T-helper 2 cell treated with Interferon-gamma antibody and Interleukin-4, amounts not matched to agents 100 ng/mL and 5 ng/mL, for 36 hours (primary cell): ENCODE data around the gene HNRNPH1. TPM values are rescaled to one million over a fixed set of nuclear protein-coding genes. Genes with fewer than 3 reads are reported as not detected.

ENCODE experiments used
- intact Hi-C: fragments of 100-400 bp; cut with micrococcal nuclease; formaldehyde crosslinking; loops from one replicate; pipeline ENCODE4 v1.15.1; 2023
- total RNA-seq: library from RNA; stranded (reverse); gene quantifications from 2 replicates; pipeline ENCODE4 v1.2.3, GENCODE V29; 2022

HNRNPH1 gene
- total RNA-seq, 1 donor from 2014 or later: 1,116 TPM

GRCh38 chr5:179606071-179606909 is 17.2 kb downstream of the HNRNPH1 start:
- intact Hi-C loops: no loop called here

DNA sequence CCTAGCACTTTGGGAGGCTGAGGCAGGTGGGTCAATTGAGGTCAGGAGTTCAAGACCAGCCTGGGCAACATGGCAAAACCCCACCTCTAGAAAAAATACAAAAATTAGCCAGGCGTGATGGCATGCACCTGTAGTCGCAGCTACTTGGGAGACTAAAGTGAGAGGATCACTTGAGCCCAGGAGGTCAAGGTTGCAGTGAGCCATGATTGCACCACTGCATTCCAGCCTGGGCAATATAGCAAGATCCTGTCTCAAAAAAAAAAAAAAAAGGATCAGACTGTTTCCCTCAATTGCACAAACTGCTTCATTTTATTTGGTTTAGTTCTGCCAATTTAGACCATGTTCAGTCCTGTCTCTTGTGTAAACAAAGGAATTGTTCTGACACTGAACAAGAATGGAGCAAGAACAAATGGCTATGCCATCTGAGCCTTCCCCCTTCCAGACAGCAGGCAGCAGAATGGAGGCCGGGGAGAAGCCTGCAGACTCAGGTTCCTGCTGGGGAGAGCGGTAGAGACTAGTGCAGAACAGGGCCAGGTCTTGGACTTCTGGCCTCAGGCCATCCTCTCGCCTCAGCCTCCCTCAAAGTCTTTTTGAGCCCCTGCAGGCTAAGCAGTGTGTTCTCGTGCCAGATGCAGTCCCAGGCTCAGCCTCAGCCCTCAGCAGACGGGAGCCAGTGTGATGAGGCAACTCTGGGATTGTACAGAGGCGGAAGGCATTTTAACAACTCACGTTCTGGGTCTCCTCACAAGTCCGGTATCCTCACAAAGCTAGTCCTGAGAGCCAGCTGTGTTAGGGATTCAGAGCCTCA is 18.2 kb downstream of the HNRNPH1 start:
- intact Hi-C loops: no loop called here

- intact Hi-C loops: no loop called here
Observed at GRCh38 chr5:179603308-179603707, 20.2 kb downstream of the HNRNPH1 start.

GRCh38 chr5:179601871-179602625 is 21.4 kb downstream of the HNRNPH1 start:
- intact Hi-C loops: no loop called here

DNA sequence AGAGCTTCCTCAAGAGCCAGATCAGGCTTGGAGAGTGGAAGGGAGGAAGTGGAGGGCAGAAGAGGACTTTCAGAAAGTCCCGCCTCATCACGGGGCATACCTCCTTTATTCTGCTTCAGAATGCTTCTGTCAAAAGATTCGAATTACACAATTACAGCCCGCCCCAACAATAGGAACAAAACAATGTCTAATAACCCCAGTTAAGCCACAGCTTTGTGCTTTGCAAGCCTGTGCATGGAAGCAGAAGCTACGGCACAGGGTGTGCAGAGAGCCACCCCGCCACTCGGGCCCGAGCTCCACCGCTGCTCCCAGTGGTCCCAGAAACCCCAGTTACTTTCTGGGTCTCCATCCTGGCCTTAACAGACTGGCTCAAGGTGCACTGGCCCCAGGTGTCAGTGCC is 23.5 kb downstream of the HNRNPH1 start:
- intact Hi-C loops: no loop called here

GRCh38 chr5:179599566-179599965 is 23.9 kb downstream of the HNRNPH1 start:
- intact Hi-C loops: no loop called here

DNA sequence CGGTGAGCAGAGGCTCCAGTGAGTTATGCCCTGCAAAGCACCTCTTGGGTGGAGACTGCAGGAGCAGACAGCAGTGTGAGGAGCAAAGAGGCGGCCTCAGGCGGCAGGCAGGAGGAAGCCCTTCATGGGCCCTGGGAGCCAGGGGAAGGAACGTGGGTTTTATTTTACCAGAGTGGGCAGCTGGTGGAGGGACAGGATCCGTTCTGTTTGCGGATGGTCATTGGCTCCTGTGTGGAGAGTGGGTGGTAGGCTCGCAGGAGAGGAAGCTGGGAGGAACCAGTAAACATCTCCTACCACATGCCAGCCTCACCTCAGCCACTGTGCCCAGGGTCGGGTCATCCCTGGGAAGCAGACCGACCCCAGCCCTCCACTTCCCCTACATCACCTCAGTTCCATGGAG is 24.4 kb downstream of the HNRNPH1 start:
- intact Hi-C loops: no loop called here

- intact Hi-C loops: no loop called here
Observed at GRCh38 chr5:179596421-179596820, 27.1 kb downstream of the HNRNPH1 start.

- intact Hi-C loops: no loop called here
Observed at GRCh38 chr5:179595916-179596315, 27.6 kb downstream of the HNRNPH1 start.

- intact Hi-C loops: no loop called here
Observed at GRCh38 chr5:179588166-179588565, 35.3 kb downstream of the HNRNPH1 start.

DNA sequence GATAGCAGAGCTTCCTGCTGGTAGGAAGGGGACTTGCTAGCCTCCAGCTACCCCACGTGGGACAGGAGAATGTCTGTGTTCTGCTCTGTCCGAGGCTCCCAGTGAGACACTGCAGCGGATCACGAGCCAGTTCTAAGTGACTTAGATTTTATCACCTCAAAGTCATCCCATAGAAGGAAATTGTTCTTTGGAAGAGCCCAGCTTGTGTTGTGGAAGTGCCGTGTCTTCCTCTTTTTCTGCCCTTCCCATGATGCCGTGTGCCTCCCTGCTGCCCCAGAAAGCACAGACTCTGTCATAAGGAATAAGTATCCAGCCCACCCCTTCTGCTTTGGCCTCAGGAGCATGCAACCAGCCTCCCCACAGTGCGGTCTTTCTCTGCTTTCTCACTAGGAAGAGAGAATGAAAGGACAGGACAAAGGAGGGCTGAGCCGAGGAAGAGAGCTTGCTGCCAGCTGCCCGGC is 37.5 kb downstream of the HNRNPH1 start:
- intact Hi-C loops: no loop called here

GRCh38 chr5:179577286-179577960 is 46.0 kb downstream of the HNRNPH1 start:
- intact Hi-C loops: no loop called here

DNA sequence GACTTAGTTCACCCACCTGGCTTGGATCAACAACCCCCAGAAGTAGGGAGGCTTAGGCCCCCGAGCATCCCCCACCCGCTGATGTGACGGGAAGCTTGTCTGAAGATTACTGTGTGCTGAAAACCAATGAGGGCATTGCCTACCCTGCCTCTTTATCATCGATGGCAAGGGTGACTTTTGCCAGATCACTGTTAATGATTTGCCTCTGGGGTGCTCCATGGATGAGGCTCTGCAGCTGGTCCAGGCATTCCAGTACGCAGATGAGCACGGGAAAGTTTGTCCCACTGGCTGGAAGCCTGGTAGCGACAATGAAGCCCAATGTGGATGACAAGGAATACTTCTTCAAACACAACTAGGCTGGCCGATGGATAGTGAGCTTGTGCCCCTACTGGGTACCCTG is 51.1 kb downstream of the HNRNPH1 start:
- intact Hi-C loops: no loop called here

GRCh38 chr5:179568721-179569120 is 54.8 kb downstream of the HNRNPH1 start:
- intact Hi-C loops: no loop called here

DNA sequence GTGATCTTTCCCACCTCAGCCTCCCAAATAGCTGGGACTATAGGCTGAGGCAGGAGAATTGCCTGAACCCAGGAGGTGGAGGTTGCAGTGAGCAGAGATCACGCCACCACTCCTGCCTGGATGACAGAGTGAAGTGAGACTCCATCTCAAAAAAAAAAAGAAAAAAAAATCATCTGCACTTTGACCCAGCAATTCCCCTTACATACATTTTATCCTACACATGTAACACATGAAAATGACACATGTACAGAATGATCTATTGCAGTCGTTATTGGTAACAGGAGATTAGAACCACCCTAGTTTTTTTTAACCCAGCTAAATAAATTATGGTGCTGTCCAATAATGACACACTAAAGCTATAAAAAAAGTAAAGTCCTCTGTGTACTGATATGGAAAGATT is 58.9 kb downstream of the HNRNPH1 start:
- intact Hi-C loops: no loop called here

Other genes with a start within 250 kb of the HNRNPH1 start
- 46.0 and 49.7 TPM in 2 replicates for gene RUFY1, start 73.1 kb downstream of the HNRNPH1 start, total RNA-seq
- gene CBY3, start 57.4 kb upstream of the HNRNPH1 start, total RNA-seq: 0.32 and 0.57 TPM in 2 replicates
- 547 and 558 TPM in 2 replicates for gene CANX, start 75.3 kb upstream of the HNRNPH1 start, total RNA-seq
- gene MAML1, start 109.2 kb upstream of the HNRNPH1 start, total RNA-seq: 33.3 and 36.2 TPM in 2 replicates
- 2.3 and 3.1 TPM in 2 replicates for gene LTC4S, start 170.3 kb upstream of the HNRNPH1 start, total RNA-seq
- 82.5 and 86.8 TPM in 2 replicates for gene MGAT4B, start 183.2 kb upstream of the HNRNPH1 start, total RNA-seq
- 105 and 120 TPM in 2 replicates for gene SQSTM1, start 197.2 kb upstream of the HNRNPH1 start, total RNA-seq
- gene MRNIP, start 235.1 kb upstream of the HNRNPH1 start, total RNA-seq: 18.7 and 21.0 TPM in 2 replicates